Measurements from ENCODE around the gene CHRFAM7A.
"Not testable (repeated sequence)": the region's sequence is repeated elsewhere in the genome, so short reads cannot be mapped to it uniquely, and the experiment has no call there.

Gene CHRFAM7A

GRCh38 chr15:30374862-30375261, 18.5 kb downstream of the CHRFAM7A start:
- H3K14ac ChIP-seq (ENCODE audit: low read length in 2 of 2); H3K4me1 ChIP-seq (ENCODE audit: control insufficient read depth, insufficient read depth, low read depth, low read length); H2BK120ac ChIP-seq (ENCODE audit: low read depth, low read length); H3K4me3 ChIP-seq (ENCODE audit: insufficient read depth in 1 of 2, low read depth in 1 of 2, low read length in 2 of 2); H3K4me2 ChIP-seq (ENCODE audit: low read length, poor library complexity, severe bottlenecking); H3K79me1 ChIP-seq (replicated peaks; ENCODE audit: low read length, poor library complexity, severe bottlenecking); H3K9me3 ChIP-seq (ENCODE audit: control insufficient read depth, low read length); H2AK5ac ChIP-seq (ENCODE audit: low read length, severe bottlenecking); H4K91ac ChIP-seq (ENCODE audit: low read length); H3K27ac ChIP-seq (ENCODE audit: low read length, poor library complexity, severe bottlenecking); H4K8ac ChIP-seq (ENCODE audit: low read length); H3K4ac ChIP-seq (ENCODE audit: low read depth in 1 of 2, low read length in 2 of 2); H2BK12ac ChIP-seq (ENCODE audit: low read length in 2 of 2); H3K18ac ChIP-seq (ENCODE audit: low read depth in 1 of 2, low read length in 2 of 2); H2BK15ac ChIP-seq (ENCODE audit: low read depth, poor library complexity, severe bottlenecking); H3K9ac ChIP-seq (ENCODE audit: low read length); DNase-seq; H2AFZ ChIP-seq (ENCODE audit: low read depth, low read length); H3K36me3 ChIP-seq (ENCODE audit: control insufficient read depth in 1 of 2, insufficient read depth in 2 of 2, low read depth in 1 of 2, low read length in 2 of 2); H3K27me3 ChIP-seq (ENCODE audit: control insufficient read depth in 1 of 2, insufficient read depth in 1 of 2, low read length in 2 of 2); H3K23ac ChIP-seq (ENCODE audit: low read length in 2 of 2); H2BK5ac ChIP-seq (ENCODE audit: low read depth, low read length, poor library complexity, severe bottlenecking): not testable (repeated sequence)
- WGBS: no CpG with 5 or more reads among the region's 10 CpGs

GRCh38 chr15:30368271-30368670, 25.1 kb downstream of the CHRFAM7A start:
- not testable (repeated sequence) for H3K4me3 ChIP-seq (ENCODE audit: insufficient read depth in 1 of 2, low read depth in 1 of 2, low read length in 2 of 2); H3K27me3 ChIP-seq (ENCODE audit: control insufficient read depth in 1 of 2, insufficient read depth in 1 of 2, low read length in 2 of 2); H3K14ac ChIP-seq (ENCODE audit: low read length in 2 of 2); H3K23ac ChIP-seq (ENCODE audit: low read length in 2 of 2); H3K4ac ChIP-seq (ENCODE audit: low read depth in 1 of 2, low read length in 2 of 2); H2BK15ac ChIP-seq (ENCODE audit: low read depth, poor library complexity, severe bottlenecking); H2AFZ ChIP-seq (ENCODE audit: low read depth, low read length); H2BK5ac ChIP-seq (ENCODE audit: low read depth, low read length, poor library complexity, severe bottlenecking); H3K9me3 ChIP-seq (ENCODE audit: control insufficient read depth, low read length); H2AK5ac ChIP-seq (ENCODE audit: low read length, severe bottlenecking); H2BK12ac ChIP-seq (ENCODE audit: low read length in 2 of 2); H3K36me3 ChIP-seq (ENCODE audit: control insufficient read depth in 1 of 2, insufficient read depth in 2 of 2, low read depth in 1 of 2, low read length in 2 of 2); H4K8ac ChIP-seq (ENCODE audit: low read length); H4K91ac ChIP-seq (ENCODE audit: low read length); H3K4me2 ChIP-seq (ENCODE audit: low read length, poor library complexity, severe bottlenecking); H3K4me1 ChIP-seq (ENCODE audit: control insufficient read depth, insufficient read depth, low read depth, low read length); DNase-seq; H3K9ac ChIP-seq (ENCODE audit: low read length); H2BK120ac ChIP-seq (ENCODE audit: low read depth, low read length); H3K18ac ChIP-seq (ENCODE audit: low read depth in 1 of 2, low read length in 2 of 2); H3K27ac ChIP-seq (ENCODE audit: low read length, poor library complexity, severe bottlenecking); H3K79me1 ChIP-seq (replicated peaks; ENCODE audit: low read length, poor library complexity, severe bottlenecking)
- no CpG with 5 or more reads among the region's 3 CpGs for WGBS

GRCh38 chr15:30367246-30367645, 26.1 kb downstream of the CHRFAM7A start:
- H3K9ac ChIP-seq (ENCODE audit: low read length); H2BK120ac ChIP-seq (ENCODE audit: low read depth, low read length); H2AFZ ChIP-seq (ENCODE audit: low read depth, low read length); H3K4me2 ChIP-seq (ENCODE audit: low read length, poor library complexity, severe bottlenecking); H3K9me3 ChIP-seq (ENCODE audit: control insufficient read depth, low read length); H4K91ac ChIP-seq (ENCODE audit: low read length); H3K4me3 ChIP-seq (ENCODE audit: insufficient read depth in 1 of 2, low read depth in 1 of 2, low read length in 2 of 2); DNase-seq; H3K27me3 ChIP-seq (ENCODE audit: control insufficient read depth in 1 of 2, insufficient read depth in 1 of 2, low read length in 2 of 2); H3K79me1 ChIP-seq (replicated peaks; ENCODE audit: low read length, poor library complexity, severe bottlenecking); H3K23ac ChIP-seq (ENCODE audit: low read length in 2 of 2); H3K18ac ChIP-seq (ENCODE audit: low read depth in 1 of 2, low read length in 2 of 2); H2BK5ac ChIP-seq (ENCODE audit: low read depth, low read length, poor library complexity, severe bottlenecking); H2BK15ac ChIP-seq (ENCODE audit: low read depth, poor library complexity, severe bottlenecking); H3K4me1 ChIP-seq (ENCODE audit: control insufficient read depth, insufficient read depth, low read depth, low read length); H3K36me3 ChIP-seq (ENCODE audit: control insufficient read depth in 1 of 2, insufficient read depth in 2 of 2, low read depth in 1 of 2, low read length in 2 of 2); H2BK12ac ChIP-seq (ENCODE audit: low read length in 2 of 2); H3K14ac ChIP-seq (ENCODE audit: low read length in 2 of 2); H3K4ac ChIP-seq (ENCODE audit: low read depth in 1 of 2, low read length in 2 of 2); H3K27ac ChIP-seq (ENCODE audit: low read length, poor library complexity, severe bottlenecking); H4K8ac ChIP-seq (ENCODE audit: low read length); H2AK5ac ChIP-seq (ENCODE audit: low read length, severe bottlenecking): not testable (repeated sequence)
- WGBS: 85% methylated on average over 4 of the region's 17 CpGs

DNA sequence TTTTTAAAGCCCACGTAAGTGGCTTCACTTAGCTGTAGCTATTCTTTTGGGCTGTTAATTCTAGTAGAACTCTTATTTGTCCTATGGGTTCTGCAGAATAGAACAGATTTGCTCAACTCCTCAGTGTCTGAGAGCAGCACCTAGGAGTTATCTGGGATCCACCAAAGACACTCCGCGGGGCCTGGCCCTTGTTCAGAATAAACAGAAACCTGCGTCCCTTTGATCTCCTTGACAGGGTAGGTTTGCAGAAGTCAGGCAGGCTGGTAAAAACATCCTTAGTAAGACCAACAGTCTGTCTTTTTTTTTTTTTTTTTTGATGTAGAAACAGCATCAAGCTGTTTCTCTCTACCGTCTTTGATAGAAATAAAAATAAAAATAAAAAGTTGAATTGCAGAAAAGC, 31.9 kb downstream of the CHRFAM7A start:
- H2BK15ac ChIP-seq (ENCODE audit: low read depth, poor library complexity, severe bottlenecking); H3K4me1 ChIP-seq (ENCODE audit: control insufficient read depth, insufficient read depth, low read depth, low read length); H3K27ac ChIP-seq (ENCODE audit: low read length, poor library complexity, severe bottlenecking); H3K4ac ChIP-seq (ENCODE audit: low read depth in 1 of 2, low read length in 2 of 2); DNase-seq; H3K27me3 ChIP-seq (ENCODE audit: control insufficient read depth in 1 of 2, insufficient read depth in 1 of 2, low read length in 2 of 2); H3K79me1 ChIP-seq (replicated peaks; ENCODE audit: low read length, poor library complexity, severe bottlenecking); H3K4me3 ChIP-seq (ENCODE audit: insufficient read depth in 1 of 2, low read depth in 1 of 2, low read length in 2 of 2); H3K23ac ChIP-seq (ENCODE audit: low read length in 2 of 2); H2BK12ac ChIP-seq (ENCODE audit: low read length in 2 of 2); H3K18ac ChIP-seq (ENCODE audit: low read depth in 1 of 2, low read length in 2 of 2); H4K91ac ChIP-seq (ENCODE audit: low read length); H4K8ac ChIP-seq (ENCODE audit: low read length); H2AFZ ChIP-seq (ENCODE audit: low read depth, low read length); H2BK120ac ChIP-seq (ENCODE audit: low read depth, low read length); H3K14ac ChIP-seq (ENCODE audit: low read length in 2 of 2); H3K9ac ChIP-seq (ENCODE audit: low read length); H2AK5ac ChIP-seq (ENCODE audit: low read length, severe bottlenecking); H3K4me2 ChIP-seq (ENCODE audit: low read length, poor library complexity, severe bottlenecking); H3K36me3 ChIP-seq (ENCODE audit: control insufficient read depth in 1 of 2, insufficient read depth in 2 of 2, low read depth in 1 of 2, low read length in 2 of 2); H2BK5ac ChIP-seq (ENCODE audit: low read depth, low read length, poor library complexity, severe bottlenecking); H3K9me3 ChIP-seq (ENCODE audit: control insufficient read depth, low read length): not testable (repeated sequence)
- WGBS: no CpG with 5 or more reads among the region's 5 CpGs

Data from mesenchymal stem cell (in vitro differentiated cells and primary cell).